ENCODE measurements around the gene STARD7. TPM values are rescaled to one million over a fixed set of nuclear protein-coding genes. Genes with fewer than 3 reads are reported as not detected.

Gene STARD7
- total RNA-seq, 1 experiment from 2014 or later: 105 TPM

DNA sequence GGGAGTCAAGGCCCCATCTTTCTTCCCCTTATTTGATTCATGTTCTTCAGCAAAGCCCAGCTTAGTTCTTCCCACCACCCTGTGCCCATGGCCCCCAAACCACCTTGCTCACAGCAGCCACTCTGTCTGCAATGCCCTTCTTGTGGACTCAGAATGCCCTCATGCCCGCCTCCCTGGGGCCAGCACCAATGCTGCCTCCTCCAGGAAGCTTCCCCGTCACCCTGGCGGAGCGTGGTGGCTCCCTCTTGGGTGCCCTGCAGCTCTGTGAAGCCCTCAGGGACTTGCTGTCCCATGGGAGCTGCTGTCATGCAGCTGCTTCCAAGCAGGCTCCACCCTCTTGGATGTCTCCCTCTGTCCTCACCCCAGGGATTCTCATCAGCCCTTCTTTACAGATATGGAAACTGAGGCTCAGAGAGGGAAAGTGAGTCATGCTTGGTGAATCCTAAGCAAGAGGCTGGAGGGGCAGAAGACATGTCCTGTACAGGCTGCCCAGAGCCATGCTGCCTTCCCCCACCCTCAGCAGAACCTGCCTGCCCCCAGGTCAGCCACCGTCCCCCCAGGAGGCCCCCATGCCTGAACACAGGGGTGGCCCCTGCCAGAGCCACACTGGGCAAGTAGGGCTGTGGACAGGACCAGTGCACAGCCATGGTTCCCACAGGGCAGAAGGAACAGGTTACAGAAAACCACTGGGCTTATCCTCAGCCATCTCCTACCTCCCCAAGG is 51.5 kb downstream of the STARD7 start:
- DNase-seq (ENCODE audit: unreplicated experiment): no peak
- no peak for TF ChIP-seq CTCF (IDR thresholded peaks at IDR 0.05; ENCODE audit: unreplicated experiment)
- intact Hi-C loops (cut with micrococcal nuclease): no loop called here
- H3K27me3 Mint-ChIP-seq (ENCODE audit: insufficient read depth, unreplicated experiment): peaks cover 13% of the 10 kb centered on the region
- no peaks in the 10 kb centered on the region for H3K36me3 Mint-ChIP-seq (ENCODE audit: insufficient read depth, unreplicated experiment)
- CTCF ChIA-PET: no interaction called here
- no peak overlapping the region for H3K4me3 Mint-ChIP-seq (ENCODE audit: unreplicated experiment)
- no peak overlapping the region for H3K27ac Mint-ChIP-seq (ENCODE audit: low read depth, unreplicated experiment)
- no peaks in the 10 kb centered on the region for H3K9me3 Mint-ChIP-seq (ENCODE audit: unreplicated experiment)
- H3K4me1 Mint-ChIP-seq (ENCODE audit: insufficient read depth, unreplicated experiment): no peaks in the 10 kb centered on the region
- POLR2A ChIA-PET: no interaction called here
- BruUV-seq (replicated peaks): no TSS peak

GRCh38 chr2:96156011-96156820 is 52.4 kb downstream of the STARD7 start:
- CTCF ChIA-PET: interaction anchor here (0.5 to 1.2 kb wide), 2 partner anchors 18 to 325 kb away, joined by 3 to 4 read pairs; no protein-coding TSS in a partner anchor
- Mint-ChIP-seq H3K9me3 (ENCODE audit: unreplicated experiment) (no peaks in the 10 kb centered on the region), H3K27ac (ENCODE audit: low read depth, unreplicated experiment) (no peak overlapping the region), H3K4me3 (ENCODE audit: unreplicated experiment) (no peak overlapping the region), H3K4me1 (ENCODE audit: insufficient read depth, unreplicated experiment) (no peaks in the 10 kb centered on the region), H3K36me3 (ENCODE audit: insufficient read depth, unreplicated experiment) (no peaks in the 10 kb centered on the region), H3K27me3 (ENCODE audit: insufficient read depth, unreplicated experiment) (peaks cover 13% of the 10 kb centered on the region)
- no peak for DNase-seq (ENCODE audit: unreplicated experiment)
- intact Hi-C loops (cut with micrococcal nuclease): no loop called here
- POLR2A ChIA-PET: no interaction called here
- TF ChIP-seq CTCF (IDR thresholded peaks at IDR 0.05; ENCODE audit: unreplicated experiment): no peak
- BruUV-seq (replicated peaks): no TSS peak

GRCh38 chr2:96154506-96155380 is 53.9 kb downstream of the STARD7 start:
- Mint-ChIP-seq H3K4me1 (ENCODE audit: insufficient read depth, unreplicated experiment) (no peaks in the 10 kb centered on the region), H3K4me3 (ENCODE audit: unreplicated experiment) (no peak overlapping the region), H3K27ac (ENCODE audit: low read depth, unreplicated experiment) (no peak overlapping the region), H3K9me3 (ENCODE audit: unreplicated experiment) (no peaks in the 10 kb centered on the region), H3K27me3 (ENCODE audit: insufficient read depth, unreplicated experiment) (peaks cover 11% of the 10 kb centered on the region), H3K36me3 (ENCODE audit: insufficient read depth, unreplicated experiment) (no peaks in the 10 kb centered on the region)
- CTCF ChIA-PET: no interaction called here
- no TSS peak for BruUV-seq (replicated peaks)
- no peak for DNase-seq (ENCODE audit: unreplicated experiment)
- intact Hi-C loops (cut with micrococcal nuclease): no loop called here
- POLR2A ChIA-PET: no interaction called here
- TF ChIP-seq CTCF (IDR thresholded peaks at IDR 0.05; ENCODE audit: unreplicated experiment): no peak

GRCh38 chr2:96153991-96154431 is 54.6 kb downstream of the STARD7 start:
- TF ChIP-seq CTCF (IDR thresholded peaks at IDR 0.05; ENCODE audit: unreplicated experiment): no peak
- POLR2A ChIA-PET: no interaction called here
- Mint-ChIP-seq H3K4me3 (ENCODE audit: unreplicated experiment) (no peak overlapping the region), H3K36me3 (ENCODE audit: insufficient read depth, unreplicated experiment) (no peaks in the 10 kb centered on the region), H3K27me3 (ENCODE audit: insufficient read depth, unreplicated experiment) (peaks cover 4% of the 10 kb centered on the region), H3K9me3 (ENCODE audit: unreplicated experiment) (no peaks in the 10 kb centered on the region), H3K27ac (ENCODE audit: low read depth, unreplicated experiment) (no peak overlapping the region), H3K4me1 (ENCODE audit: insufficient read depth, unreplicated experiment) (no peaks in the 10 kb centered on the region)
- intact Hi-C loops (cut with micrococcal nuclease): no loop called here
- DNase-seq (ENCODE audit: unreplicated experiment): no peak
- no TSS peak for BruUV-seq (replicated peaks)
- CTCF ChIA-PET: no interaction called here
